ENCODE data around the gene PRKAG2. TPM values are rescaled to one million over a fixed set of nuclear protein-coding genes. Genes with fewer than 3 reads are reported as not detected.

Gene PRKAG2
- total and polyA plus RNA-seq, 4 donors: 17.5 to 33.3 (median 23.9) TPM

DNA sequence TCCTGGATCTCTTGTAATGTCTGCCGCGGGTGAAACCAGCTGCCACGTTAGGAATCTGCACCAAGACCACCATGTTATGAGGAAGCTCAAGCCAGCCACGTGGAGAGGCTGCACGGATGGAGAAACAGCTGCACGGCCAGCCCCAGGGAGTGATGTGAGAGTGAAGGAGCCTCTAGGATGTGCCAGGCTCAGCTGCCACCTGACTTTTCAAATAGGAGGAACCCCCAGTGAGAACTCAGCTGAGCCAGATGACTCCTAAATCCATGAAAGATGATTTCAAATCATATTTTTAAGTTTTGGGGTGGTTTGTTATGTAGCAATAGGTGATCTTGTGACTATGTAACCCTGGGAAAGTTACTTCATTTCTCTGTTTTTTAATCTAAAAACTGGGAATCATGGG lies 71.7 kb downstream of the PRKAG2 start:
- WGBS, 2 donors: 50 to 83% methylated on average over 6 of the region's 6 CpGs
- H3K4me1 ChIP-seq (ENCODE audit: control insufficient read depth in 5 of 5, insufficient read depth in 5 of 5, low read length in 5 of 5): no peaks in the 10 kb centered on the region

DNA sequence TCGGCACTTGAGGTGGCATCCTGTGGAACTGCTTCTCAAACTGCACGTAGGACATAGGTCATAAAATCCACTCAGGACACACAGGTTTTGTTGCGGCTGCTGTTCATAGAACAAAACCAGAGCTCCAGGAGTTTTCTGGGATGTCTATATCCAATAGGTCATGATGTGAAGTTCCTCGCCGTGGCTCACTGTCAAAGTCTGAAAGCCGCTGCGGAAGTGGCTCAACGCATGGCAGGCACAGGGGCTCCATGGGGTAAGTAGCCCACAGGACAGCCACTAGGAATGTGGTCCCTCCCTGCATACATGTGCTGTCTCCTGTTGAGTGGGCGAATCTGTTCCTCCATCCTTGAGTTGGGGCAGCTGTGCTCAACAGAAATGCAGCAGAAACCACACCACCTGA lies 72.2 kb downstream of the PRKAG2 start:
- DNase-seq (no peak), ATAC-seq (ENCODE audit: insufficient read depth, low FRiP score) (no peak)
- no peaks in the 10 kb centered on the region for H3K9me3 ChIP-seq (ENCODE audit: control insufficient read depth in 4 of 4, insufficient read depth in 3 of 4, low read length in 3 of 4)
- no peak overlapping the region for H3K9ac ChIP-seq (ENCODE audit: insufficient read depth in 1 of 2, low read length in 2 of 2)
- no peaks in the 10 kb centered on the region for H3K27me3 ChIP-seq (ENCODE audit: control insufficient read depth in 3 of 3, insufficient read depth in 3 of 3, low read length in 2 of 3)
- TF ChIP-seq, protein P1, sequence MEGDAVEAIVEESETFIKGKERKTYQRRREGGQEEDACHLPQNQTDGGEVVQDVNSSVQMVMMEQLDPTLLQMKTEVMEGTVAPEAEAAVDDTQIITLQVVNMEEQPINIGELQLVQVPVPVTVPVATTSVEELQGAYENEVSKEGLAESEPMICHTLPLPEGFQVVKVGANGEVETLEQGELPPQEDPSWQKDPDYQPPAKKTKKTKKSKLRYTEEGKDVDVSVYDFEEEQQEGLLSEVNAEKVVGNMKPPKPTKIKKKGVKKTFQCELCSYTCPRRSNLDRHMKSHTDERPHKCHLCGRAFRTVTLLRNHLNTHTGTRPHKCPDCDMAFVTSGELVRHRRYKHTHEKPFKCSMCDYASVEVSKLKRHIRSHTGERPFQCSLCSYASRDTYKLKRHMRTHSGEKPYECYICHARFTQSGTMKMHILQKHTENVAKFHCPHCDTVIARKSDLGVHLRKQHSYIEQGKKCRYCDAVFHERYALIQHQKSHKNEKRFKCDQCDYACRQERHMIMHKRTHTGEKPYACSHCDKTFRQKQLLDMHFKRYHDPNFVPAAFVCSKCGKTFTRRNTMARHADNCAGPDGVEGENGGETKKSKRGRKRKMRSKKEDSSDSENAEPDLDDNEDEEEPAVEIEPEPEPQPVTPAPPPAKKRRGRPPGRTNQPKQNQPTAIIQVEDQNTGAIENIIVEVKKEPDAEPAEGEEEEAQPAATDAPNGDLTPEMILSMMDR (IDR thresholded peaks at IDR 0.05; ENCODE audit: control extremely low read depth, extremely low read depth): no peak
- no peaks in the 10 kb centered on the region for H3K4me1 ChIP-seq (ENCODE audit: control insufficient read depth in 5 of 5, insufficient read depth in 5 of 5, low read length in 5 of 5)
- H3K27ac ChIP-seq (ENCODE audit: low read depth in 1 of 2, low read length in 1 of 2): no peak overlapping the region
- WGBS, 2 donors: 96 to 99% methylated on average over 9 of the region's 9 CpGs
- H3K4me3 ChIP-seq: no peak overlapping the region
- no peaks in the 10 kb centered on the region for H3K36me3 ChIP-seq (ENCODE audit: control insufficient read depth in 4 of 4, insufficient read depth in 4 of 4, low read length in 4 of 4)

More for the DNA sequence above, 71.7 kb downstream of the PRKAG2 start:
- H3K27me3 ChIP-seq (ENCODE audit: control insufficient read depth in 3 of 3, insufficient read depth in 3 of 3, low read length in 2 of 3): no peaks in the 10 kb centered on the region
- no peak overlapping the region for H3K27ac ChIP-seq (ENCODE audit: low read depth in 1 of 2, low read length in 1 of 2)
- DNase-seq: no peak
- H3K9me3 ChIP-seq (ENCODE audit: control insufficient read depth in 4 of 4, insufficient read depth in 3 of 4, low read length in 3 of 4): no peaks in the 10 kb centered on the region
- H3K36me3 ChIP-seq (ENCODE audit: control insufficient read depth in 4 of 4, insufficient read depth in 4 of 4, low read length in 4 of 4): no peaks in the 10 kb centered on the region
- ATAC-seq (ENCODE audit: insufficient read depth, low FRiP score): no peak
- no peak overlapping the region for H3K9ac ChIP-seq (ENCODE audit: insufficient read depth in 1 of 2, low read length in 2 of 2)
- no peak overlapping the region for H3K4me3 ChIP-seq
- TF ChIP-seq, protein P1 (IDR thresholded peaks at IDR 0.05; ENCODE audit: control extremely low read depth, extremely low read depth): no peak

DNA sequence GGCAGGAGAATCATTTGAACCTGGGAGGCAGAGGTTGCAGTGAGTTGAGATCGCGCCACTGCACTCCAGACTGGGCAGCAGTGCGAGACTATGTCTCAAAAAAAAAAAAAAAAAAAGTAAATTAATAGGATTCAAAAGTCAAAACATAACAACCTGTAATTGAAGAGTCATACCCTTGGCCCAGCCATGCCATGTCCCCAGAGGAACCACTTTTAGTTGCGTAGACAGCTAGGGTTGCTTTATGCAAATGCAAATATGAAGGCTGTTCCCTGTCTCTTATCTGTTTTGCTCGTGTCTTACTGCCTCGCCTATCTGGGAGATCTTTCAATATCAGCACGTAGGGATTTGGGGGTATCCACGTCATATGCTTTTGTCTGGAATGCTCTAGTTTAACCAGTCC lies 73.1 kb downstream of the PRKAG2 start:
- TF ChIP-seq, protein P1 (IDR thresholded peaks at IDR 0.05; ENCODE audit: control extremely low read depth, extremely low read depth): no peak
- Histone ChIP-seq H3K27me3 (ENCODE audit: control insufficient read depth in 3 of 3, insufficient read depth in 3 of 3, low read length in 2 of 3) (no peaks in the 10 kb centered on the region), H3K9ac (ENCODE audit: insufficient read depth in 1 of 2, low read length in 2 of 2) (no peak overlapping the region), H3K9me3 (ENCODE audit: control insufficient read depth in 4 of 4, insufficient read depth in 3 of 4, low read length in 3 of 4) (no peaks in the 10 kb centered on the region), H3K36me3 (ENCODE audit: control insufficient read depth in 4 of 4, insufficient read depth in 4 of 4, low read length in 4 of 4) (no peaks in the 10 kb centered on the region), H3K4me1 (ENCODE audit: control insufficient read depth in 5 of 5, insufficient read depth in 5 of 5, low read length in 5 of 5) (no peaks in the 10 kb centered on the region), H3K27ac (ENCODE audit: low read depth in 1 of 2, low read length in 1 of 2) (no peak overlapping the region), H3K4me3 (no peak overlapping the region)
- ATAC-seq (ENCODE audit: insufficient read depth, low FRiP score) (no peak), DNase-seq (no peak)
- 90 to 91% methylated on average over 8 of the region's 8 CpGs for WGBS, 2 donors

DNA sequence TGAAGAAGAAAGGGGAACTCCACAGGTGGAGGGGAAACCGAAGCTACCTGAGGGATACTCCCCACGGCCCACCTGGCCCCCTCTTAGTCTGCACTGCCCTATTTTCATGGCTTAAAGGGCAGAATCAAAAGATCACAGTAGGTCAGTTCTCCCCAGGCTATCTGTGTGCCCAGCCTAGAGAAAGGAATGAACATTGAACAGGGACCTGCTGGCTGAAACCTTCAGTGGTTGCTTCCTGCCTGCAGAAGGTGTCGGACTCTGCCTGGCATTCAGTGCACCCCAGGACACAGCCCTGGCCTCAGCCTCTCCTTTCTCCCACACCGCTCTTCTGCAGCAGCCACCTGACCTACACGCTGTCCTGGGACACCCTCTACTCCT lies 74.5 kb downstream of the PRKAG2 start:
- no peak for DNase-seq
- Histone ChIP-seq H3K36me3 (ENCODE audit: control insufficient read depth in 4 of 4, insufficient read depth in 4 of 4, low read length in 4 of 4) (no peaks in the 10 kb centered on the region), H3K4me1 (ENCODE audit: control insufficient read depth in 5 of 5, insufficient read depth in 5 of 5, low read length in 5 of 5) (peaks cover 0 to 1% (median 0%) of the 10 kb centered on the region in 5 donors), H3K9me3 (ENCODE audit: control insufficient read depth in 4 of 4, insufficient read depth in 3 of 4, low read length in 3 of 4) (no peaks in the 10 kb centered on the region), H3K27me3 (ENCODE audit: control insufficient read depth in 3 of 3, insufficient read depth in 3 of 3, low read length in 2 of 3) (no peaks in the 10 kb centered on the region), H3K27ac (ENCODE audit: low read depth in 1 of 2, low read length in 1 of 2) (no peak overlapping the region), H3K9ac (ENCODE audit: insufficient read depth in 1 of 2, low read length in 2 of 2) (no peak overlapping the region), H3K4me3 (no peak overlapping the region)
- no peak for ATAC-seq (ENCODE audit: insufficient read depth, low FRiP score)
- 96% methylated on average over 5 of the region's 5 CpGs for WGBS, 2 donors
- TF ChIP-seq, protein P1 (IDR thresholded peaks at IDR 0.05; ENCODE audit: control extremely low read depth, extremely low read depth): no peak
